ENCODE data around the gene GRIA1. TPM values are rescaled to one million over a fixed set of nuclear protein-coding genes. Genes with fewer than 3 reads are reported as not detected.
"Not testable (repeated sequence)": the region's sequence is repeated elsewhere in the genome, so short reads cannot be mapped to it uniquely, and the experiment has no call there.

The GRIA1 gene
- total RNA-seq, 1 experiment from 2014 or later, result 1.2 TPM

DNA sequence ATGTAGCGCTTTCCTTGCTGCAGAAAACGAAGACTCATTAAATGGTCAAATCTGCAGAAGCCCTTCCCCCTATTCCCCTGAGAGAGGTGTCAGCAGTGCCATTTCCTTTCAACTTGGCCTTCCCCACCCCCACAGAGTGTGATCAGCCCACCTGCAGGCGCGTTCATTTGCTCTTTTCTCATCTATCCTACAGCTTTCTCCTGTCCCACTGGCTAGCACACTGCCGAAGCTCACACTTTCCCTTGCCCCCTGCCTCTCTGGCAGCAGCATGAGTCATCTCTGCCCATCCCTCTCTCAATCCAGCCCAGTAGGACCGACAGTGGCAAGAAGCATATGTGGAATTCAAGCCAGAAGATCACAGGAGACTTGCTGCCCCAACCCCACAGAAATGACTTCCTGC lies 334.4 kb downstream of the GRIA1 start:
- peak; percentile 17 for DNase-seq (ENCODE audit: low read depth)

DNA sequence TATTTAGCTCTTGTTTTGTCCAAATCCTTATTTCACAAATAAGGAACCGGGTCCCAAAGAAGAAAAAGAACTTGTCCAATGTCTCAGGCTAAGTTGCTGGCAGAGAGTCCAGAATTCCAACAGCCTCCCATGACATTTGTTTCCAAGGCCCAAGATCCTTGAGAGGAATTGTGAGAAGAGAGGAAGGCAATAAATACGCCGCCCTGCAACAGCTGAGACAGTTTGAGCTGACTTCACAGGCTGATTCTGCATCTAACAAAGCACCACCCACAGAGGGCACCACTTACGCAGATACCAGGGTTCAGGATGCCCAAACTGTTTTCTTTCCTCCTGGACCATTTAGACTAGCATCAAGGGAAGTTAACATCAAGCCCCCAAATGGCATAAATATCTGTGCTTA lies 336.9 kb downstream of the GRIA1 start:
- no peak for DNase-seq (ENCODE audit: low read depth)

DNA sequence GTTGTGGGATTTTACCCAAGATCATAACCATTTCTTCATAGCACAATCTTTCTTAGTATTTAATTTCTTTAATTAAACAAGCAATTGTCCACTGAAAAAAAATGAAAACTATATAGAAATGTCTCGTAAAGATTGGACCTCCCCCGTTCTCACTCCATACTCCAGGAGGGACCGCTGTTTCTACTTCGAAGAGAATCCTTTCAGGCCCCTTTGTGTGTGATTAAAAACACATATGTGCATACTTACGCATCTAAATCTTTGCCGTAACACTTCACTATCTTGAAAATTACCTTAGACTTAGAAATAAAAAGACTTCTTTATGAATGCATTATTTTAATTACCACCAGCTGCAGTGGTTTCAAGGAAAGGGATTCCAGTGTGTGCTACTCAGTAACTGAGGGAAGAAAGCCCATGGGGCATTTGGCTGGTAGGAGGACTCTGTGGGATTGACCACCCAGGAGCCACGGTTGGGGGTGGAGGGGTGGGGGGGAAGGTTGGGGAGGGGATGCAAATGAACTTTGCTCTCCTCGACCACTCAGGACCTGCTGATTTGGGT lies 339.1 kb downstream of the GRIA1 start:
- DNase-seq (ENCODE audit: low read depth), result no peak

DNA sequence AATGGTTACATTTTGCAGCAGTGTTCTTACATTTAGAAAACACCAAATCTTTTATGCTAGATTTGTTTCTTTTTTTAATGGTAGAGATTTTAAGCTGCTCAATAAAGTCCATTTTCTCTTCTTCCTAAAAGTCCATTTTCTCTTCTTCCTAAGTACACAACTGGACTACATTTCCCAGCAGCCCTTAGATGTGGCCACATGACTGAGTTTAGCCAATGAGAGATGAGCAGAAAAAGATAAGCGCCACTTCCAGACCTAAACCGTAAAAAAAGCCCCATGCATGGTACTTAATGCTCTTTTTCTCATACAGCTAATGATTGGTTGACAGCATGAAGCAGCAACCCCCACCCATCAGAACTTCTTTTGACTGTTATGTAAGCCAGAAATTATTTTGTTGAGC lies 341.5 kb downstream of the GRIA1 start:
- DNase-seq (ENCODE audit: low read depth), result peak; percentile 48

DNA sequence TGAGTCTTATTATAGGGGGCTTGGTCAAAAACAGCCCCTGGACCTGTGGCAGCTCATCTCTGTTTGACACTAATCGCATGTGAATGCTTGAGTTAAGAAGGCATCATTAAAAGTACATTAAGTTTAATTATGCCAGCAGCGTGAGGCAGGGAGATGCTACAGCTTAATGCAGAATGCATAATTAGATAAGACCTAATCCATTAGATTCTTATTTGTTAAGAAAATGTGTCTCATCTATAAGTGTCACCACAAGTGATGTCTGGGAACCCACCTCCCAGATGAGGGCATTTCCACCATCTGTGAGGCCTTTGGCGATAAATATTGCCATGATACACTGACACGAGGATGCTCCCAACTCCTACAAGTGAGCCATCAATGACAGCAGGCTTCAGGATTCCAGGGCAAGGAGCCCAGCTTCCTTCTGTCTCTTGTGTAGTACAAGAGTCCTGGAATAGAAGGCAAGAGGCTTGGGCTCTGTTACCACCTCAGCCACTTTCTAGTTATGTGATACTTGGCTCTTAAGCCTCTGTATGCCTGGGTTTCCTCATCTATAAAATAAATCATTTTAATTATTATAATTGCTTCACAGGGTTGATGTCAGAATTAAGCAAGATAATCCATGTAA lies 345.5 kb downstream of the GRIA1 start:
- no peak for DNase-seq (ENCODE audit: low read depth)

DNA sequence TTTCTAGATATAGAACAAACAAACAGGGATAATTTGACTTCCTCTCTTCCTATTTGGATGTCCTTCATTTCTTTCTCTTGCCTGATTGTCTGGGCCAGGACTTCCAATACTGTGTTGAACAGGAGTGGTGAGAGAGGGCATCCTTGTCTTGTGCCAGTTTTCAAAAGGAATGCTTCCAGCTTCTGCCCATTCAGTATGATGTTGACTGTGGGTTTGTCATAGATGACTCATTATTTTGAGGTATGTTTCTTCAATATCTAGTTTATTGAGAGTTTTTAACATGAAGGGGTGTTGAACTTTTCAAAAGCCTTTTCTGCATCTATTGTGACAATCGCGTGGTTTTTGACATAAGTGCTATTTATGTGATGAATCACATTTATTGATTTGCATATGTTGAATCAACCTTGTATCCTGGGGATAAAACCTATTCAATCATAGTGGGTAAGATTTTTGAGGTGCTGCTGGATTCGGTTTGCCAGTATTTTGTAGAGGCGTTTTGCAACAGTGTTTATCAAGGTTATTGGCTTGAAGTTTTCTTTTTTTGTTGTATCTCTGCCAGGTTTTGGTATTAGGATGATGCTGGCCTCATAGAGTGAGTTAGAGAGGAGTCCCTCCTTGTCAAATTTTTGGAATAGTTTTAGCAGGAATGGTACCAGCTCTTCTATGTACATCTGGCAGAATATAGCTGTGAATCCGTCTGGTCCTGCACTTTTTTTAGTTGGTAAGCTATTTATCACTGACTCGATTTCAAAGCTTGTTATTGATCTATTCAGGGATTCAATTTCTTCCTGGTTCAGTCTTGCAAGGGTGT lies 359.0 kb downstream of the GRIA1 start:
- peak; percentile 41 for DNase-seq (ENCODE audit: low read depth)

DNA sequence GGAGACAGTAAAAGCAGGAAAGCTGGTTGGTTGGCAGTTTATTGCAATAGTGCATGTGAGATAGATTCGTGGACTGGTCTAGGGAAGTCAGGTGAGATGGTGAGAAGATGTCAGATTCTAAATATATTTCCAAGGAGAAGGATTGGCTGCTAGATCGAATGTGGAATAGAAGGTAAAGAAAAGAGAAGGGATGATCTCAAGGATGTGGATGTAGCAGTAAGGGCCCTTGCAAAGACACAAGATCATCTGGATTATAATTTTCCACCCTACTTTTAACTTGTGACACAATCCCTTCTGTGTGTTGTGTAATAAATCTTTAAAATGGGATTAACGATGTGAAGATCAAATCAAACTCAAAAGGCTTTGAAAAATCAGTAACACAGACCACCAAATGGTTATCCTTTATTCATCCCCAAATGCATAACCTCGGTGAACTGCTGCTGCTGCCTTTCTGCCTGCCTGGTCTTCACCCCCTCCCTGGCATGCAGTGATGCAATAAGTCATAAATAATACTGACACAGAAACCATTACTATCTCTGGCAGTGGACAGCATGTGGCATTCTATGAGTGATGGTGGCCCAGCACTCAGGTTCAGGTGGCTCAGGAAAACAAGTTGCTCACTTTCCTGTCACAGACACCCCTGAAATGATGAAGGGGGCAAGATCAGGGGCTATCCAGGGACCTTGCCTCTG lies 369.9 kb downstream of the GRIA1 start:
- peak; percentile 12 for DNase-seq (ENCODE audit: low read depth)

DNA sequence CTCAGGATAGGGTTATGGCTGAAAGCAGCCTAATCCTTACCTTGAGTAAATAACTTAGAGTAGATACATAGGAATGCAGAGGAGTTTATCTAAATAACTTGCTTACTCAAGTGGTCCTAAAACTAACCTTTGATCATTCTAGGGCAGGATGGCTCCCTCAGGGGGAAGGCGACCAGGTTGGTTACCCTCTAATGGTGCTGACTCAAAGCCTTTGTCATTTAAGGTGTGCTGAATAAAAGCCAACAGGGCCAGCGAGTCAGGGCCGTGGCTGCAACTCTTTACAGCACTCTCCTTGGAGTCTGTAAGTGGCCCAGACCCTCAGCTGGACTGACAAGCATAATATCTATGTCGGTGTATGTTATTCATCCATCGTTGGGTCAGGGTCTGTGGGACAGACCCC lies 372.4 kb downstream of the GRIA1 start:
- DNase-seq (ENCODE audit: low read depth), result not testable (repeated sequence)
